Stimulated activated CD4-positive, alpha-beta T cell treated with anti-CD3 and anti-CD28 coated beads, Interleukin-4, amount 100 ng/mL, for 48 hours (primary cell): ENCODE results near the gene CS.
"Not testable (repeated sequence)": the region's sequence is repeated elsewhere in the genome, so short reads cannot be mapped to it uniquely, and the experiment has no call there.

Experiments used
- DNase-seq, 2 donors: peaks; one replicate each; pipeline ENCODE4 v3.0.0-alpha.2; 2020; ENCODE audit warnings: low read depth in 2 of 2

The CS gene

GRCh38 chr12:56280849-56281248 lies 19.3 kb downstream of the CS start:
- DNase-seq, result no peak

GRCh38 chr12:56278905-56279304 lies 21.2 kb downstream of the CS start:
- DNase-seq, result no peak

- no peak for DNase-seq
Observed at GRCh38 chr12:56274299-56274698, 25.8 kb downstream of the CS start.

DNA sequence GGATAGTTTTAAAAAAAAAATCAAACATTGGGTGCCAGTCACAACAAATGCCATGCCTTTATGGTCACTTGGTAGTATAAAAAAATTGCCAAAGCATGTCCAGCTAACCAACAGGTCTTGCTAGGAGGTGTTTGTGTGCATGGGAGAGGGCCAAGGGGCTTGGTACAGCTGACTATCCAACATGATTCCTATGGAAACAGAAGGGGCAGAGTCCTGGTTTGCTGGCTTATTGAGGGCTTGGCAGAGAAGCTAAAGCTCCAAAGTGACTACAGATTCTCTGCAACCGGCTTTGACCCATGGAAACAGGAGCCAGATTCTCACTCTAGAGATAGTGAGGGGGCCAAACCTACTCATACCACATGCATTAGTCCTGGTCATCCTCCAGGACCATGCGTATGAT lies 27.7 kb downstream of the CS start:
- DNase-seq, result not testable (repeated sequence)

- DNase-seq, result no peak
Observed at GRCh38 chr12:56271031-56271430, 29.1 kb downstream of the CS start.

GRCh38 chr12:56267443-56268071 lies 32.6 kb downstream of the CS start:
- no peak for DNase-seq

DNA sequence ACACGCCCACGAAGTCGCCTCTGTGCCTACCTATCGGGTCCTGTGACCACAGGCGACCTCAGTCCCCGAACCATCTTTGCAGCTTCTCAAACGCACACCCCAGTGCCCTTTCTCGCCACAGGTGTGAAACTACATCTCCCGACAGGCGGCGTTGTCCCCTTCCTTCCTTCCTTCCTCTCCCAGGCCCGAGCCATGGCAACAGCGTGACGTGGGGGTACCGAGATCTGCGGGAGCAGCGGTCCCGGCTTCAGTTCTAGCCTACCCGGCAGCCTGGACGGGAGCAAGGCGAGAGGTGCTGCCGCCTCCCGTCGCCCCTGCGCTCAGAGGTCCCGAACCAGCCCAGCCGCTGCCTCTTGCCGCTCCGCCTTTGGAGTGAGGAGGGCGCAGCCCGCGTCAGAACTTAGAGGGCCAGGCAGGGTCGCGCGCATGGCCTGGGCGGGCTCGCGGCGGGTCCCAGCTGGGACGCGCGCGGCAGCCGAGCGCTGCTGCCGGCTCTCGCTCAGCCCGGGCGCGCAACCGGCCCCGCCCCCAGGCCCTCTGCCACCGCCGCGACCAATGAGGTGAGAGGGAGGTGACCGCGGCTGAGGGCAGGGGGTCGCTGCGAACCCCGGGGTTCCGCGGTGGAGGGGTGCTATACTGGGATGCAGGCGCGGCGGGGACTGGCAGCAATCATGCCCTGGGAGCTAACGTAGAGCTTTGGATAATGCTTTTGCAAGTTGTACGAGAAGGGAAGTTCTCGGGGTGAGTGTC lies 33.3 kb downstream of the CS start, which contains the start of gene COQ10A:
Gene COQ10A (plus strand): TSS at position 250 of the 750 bp plus-strand sequence. CDS start 177 bp downstream, at position 427.
- DNase-seq, result peak; percentile 74 to 83

DNA sequence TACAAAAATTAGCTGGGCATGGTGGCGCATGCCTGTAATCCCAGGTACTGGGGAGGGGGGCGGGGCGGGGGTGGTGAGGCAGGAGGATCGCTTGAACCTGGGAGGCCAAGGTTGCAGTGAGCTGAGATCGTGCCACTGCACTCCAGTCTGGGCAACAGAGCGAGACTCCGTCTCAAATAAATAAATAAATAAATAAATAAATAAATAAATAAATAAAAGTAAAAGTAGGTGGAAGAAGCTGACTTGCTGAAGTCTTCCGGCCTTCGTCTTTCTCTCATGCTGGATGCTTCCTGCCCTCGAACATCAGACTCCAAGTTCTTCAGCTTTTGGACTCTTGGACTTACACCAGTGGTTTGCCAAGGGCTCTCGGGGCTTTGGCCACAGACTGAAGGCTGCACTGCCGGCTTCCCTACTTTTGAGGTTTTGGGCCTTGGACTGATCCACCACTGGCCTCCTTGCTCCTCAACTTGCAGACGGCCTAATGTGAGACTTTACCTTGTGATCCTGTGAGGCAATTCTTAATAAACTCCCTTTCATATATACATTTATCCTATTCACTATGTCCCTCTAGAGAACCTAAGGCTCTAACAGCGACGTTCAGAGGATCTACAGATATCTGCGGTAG lies 34.0 kb downstream of the CS start:
- DNase-seq, result not testable (repeated sequence)

DNA sequence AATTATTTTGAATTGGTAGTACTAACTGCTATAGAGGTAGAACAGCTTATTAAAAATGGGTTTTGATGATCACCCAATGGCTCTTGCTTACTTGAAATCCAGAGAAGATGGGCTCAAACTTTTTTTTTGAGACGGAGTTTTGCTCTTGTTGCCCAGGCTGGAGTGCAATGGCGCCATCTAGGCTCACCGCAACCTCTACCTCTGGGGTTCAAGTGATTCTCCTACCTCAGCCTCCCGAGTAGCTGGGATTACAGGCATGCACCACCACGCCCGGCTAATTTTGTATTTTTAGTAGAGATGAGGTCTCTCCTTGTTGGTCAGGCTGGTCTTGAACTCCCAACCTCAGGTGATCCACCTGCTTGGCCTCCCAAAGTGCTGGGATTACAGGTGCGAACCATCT lies 37.2 kb downstream of the CS start:
- not testable (repeated sequence) for DNase-seq

DNA sequence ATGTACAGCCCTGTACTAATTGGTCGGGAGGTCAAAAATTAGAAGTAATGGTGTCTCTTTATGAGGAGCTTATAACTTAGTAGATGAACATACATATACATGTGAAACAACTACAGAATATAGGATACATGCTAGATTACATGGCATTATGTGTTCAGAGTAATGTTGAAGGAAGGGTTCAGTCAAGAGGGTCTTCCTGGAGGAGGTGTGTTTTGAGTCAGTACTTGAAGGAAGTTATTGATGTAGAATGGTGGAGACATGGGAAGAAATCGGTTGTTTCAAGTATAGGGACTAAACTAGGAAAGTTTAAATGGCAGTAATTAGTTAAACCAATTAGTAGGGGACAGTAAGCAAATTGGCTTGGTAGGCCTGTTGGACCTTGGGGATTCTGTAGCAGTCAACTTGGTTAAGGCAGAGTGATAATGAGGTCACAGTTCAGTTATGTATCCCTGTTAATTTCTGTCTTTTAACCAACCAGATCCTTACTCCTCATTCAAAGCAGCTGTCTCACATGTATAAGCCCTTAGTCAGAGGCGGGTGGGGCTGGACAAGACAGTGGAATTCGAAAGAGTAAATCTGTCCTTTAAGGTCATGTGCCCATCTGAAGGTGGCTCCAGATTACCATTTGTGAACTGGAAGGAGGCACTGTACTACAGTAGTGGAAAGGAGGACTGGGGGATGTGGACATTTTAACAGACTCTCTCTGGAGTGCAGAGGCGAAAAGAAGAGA lies 38.5 kb downstream of the CS start:
- DNase-seq, result no peak

- no peak for DNase-seq
Observed at GRCh38 chr12:56260921-56261320, 39.2 kb downstream of the CS start.

DNA sequence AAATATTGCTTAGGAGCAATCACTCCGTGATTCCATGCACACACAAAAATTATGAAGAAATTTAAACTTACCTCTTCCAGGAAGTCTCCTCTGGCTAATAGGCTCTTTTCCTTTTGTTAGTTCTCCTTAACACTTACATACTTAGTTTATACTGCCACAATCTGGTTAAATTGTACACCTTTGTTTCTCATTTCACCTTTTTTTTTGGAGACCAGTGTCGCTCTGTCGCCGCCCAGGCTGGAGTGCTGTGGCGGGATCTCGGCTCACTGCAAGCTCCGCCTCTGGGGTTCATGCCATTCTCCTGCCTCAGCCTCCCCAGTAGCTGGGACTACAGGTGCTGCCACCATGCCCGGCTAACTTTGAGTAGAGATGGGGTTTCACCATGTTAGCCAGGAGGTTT lies 39.8 kb downstream of the CS start:
- no peak for DNase-seq

DNA sequence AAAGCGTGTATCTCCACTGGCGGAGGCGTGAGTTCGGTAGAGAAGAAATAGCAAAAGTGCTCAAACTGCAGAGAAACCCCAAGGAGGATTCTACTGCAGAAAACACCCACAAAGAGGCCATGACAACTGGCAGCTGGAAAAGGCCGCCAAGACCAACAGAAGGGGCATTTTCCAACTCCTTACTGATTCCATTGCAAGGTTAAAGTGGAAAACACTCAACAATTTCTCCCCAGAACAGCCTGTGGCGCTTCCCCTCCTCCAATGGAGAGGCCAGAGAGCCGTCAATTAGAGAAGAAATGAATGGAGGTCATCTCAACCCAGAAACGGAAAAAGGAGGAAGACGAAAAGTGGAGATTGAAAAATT lies 41.3 kb downstream of the CS start:
- DNase-seq, result no peak

- peak; percentile 75 to 77 for DNase-seq
Observed at GRCh38 chr12:56258068-56258819, 41.9 kb downstream of the CS start, which contains the start of gene ANKRD52. Gene ANKRD52, minus strand, starts transcription at chr12:56258384. Its CDS starts 115 bp downstream, at chr12:56258269.

- no peak for DNase-seq
Observed at GRCh38 chr12:56257491-56258067, 42.6 kb downstream of the CS start.

- DNase-seq, result no peak
Observed at GRCh38 chr12:56257071-56257470, 43.1 kb downstream of the CS start.

- no peak for DNase-seq
Observed at GRCh38 chr12:56256326-56256960, 43.7 kb downstream of the CS start.

DNA sequence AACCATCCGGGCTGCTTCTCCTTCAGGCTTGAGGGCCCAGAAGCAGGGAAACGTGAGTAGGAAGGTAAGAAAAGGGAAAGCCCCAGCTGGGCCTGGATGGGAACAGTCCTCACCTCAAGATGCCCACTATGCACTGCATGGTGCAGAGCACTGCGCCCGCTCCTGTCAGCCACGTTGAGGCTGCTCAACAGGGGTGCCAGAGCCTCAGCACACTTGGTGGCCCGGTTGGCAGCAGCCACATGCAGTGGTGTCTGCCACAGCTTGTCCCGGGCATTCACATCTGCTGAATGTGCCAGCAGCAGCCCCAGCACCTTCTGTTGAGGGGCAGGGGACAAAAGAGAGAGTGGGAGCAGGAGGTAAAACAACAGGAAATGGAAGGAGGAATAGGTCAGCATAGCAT lies 44.5 kb downstream of the CS start:
- DNase-seq, result no peak

DNA sequence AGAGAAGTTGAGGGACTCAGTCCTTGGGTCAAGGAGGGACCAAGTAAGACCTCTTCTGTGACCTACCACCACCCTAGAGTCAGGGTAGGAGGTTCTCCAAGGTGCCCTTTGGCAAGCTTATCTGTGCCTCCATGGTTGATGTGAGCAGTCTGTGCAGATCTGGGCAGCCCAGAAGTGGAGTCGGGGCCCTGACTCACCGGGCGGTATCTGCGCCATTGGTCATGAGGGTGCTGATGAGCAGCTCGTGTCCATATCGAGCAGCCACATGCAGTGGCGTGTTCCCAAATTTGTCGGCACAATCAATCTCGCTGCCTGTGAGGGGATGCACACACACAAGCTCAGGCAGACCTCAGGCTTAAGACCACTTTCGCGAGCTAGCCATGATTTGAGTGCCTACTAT lies 47.0 kb downstream of the CS start:
- no peak for DNase-seq

- no peak for DNase-seq
Observed at GRCh38 chr12:56252649-56253048, 47.5 kb downstream of the CS start.

DNA sequence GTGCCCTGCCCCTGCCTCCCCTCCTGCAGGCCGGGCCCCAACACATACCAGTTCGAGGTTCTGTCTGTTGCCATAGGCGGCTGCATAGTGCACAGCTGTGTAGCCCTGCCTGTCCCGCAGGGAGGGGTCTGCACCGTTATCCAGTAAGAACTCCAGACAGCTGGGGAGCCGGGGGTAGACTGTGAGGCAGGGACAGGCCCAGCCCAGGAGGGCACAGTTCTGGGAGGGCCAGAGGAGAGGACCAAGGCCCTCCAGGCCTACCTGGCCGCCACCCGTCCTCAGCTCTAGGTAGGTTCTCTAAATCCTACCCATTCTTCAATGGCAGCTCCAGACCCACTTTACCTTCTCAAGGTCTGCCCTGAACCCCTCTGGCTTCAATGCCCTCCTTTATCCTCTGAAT lies 51.4 kb downstream of the CS start:
- no peak for DNase-seq
